D341Med (cell line): ENCODE results near the gene WNT3A.

ENCODE experiments used
- DNase-seq: peaks from one replicate; pipeline ENCODE4 v3.0.0; 2012; ENCODE audit warnings: low spot score

WNT3A gene

GRCh38 chr1:228031276-228031995 lies 24.6 kb downstream of the WNT3A start:
- DNase-seq, result no peak

- DNase-seq, result no peak
These were observed 25.2 kb downstream of the WNT3A start for GRCh38 chr1:228032041-228032440.

DNA sequence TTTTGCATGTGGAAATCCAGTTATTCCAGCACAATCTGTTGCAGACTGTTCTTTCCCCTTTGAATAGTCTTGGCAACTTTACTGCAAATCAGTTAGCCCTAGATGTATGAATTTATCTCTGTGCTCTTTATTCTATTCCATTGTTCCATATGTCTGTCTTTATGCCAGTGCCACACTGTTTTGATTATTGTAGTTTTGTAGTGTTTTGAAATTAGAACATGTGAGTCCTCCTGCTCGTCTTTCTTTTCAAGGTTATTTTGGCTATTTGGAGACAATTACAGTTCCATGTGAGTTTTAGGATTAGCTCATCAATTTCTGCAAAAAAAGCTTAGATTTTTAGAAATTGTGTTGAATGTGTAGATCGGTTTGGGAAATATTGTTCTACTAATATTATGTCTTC lies 26.6 kb downstream of the WNT3A start:
- DNase-seq, result no peak

GRCh38 chr1:228034954-228035837 lies 28.4 kb downstream of the WNT3A start:
- DNase-seq, result peak; percentile 32

- DNase-seq, result peak; percentile 22
These were observed 29.0 kb downstream of the WNT3A start for GRCh38 chr1:228035844-228036243.

DNA sequence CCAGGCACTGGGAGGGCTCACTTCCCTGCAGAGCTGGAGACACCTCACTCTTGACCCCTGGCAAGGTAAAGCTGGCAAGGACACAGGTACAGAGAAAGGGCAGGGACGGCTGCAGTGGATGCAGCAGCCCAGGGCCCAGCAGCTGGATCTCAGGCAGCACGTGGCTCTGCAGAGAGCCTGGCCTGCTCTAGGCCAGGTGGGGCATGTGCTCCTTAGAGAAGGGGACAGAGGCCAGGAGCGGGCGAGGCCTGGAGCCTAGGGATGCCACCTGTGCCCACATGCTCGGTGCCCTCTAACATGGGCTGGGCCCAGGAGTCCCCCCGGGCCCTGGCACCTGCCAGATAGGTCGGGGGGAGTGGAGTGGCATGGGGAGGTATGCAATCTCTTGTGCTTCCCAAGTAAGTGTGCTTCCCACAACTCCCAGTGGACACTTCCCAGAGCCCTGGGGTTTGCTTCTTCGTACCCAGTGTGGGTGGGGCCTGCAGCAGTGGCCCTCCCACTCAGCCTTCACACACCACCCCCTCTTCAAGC lies 30.0 kb downstream of the WNT3A start:
- DNase-seq, result peak; percentile 31

DNA sequence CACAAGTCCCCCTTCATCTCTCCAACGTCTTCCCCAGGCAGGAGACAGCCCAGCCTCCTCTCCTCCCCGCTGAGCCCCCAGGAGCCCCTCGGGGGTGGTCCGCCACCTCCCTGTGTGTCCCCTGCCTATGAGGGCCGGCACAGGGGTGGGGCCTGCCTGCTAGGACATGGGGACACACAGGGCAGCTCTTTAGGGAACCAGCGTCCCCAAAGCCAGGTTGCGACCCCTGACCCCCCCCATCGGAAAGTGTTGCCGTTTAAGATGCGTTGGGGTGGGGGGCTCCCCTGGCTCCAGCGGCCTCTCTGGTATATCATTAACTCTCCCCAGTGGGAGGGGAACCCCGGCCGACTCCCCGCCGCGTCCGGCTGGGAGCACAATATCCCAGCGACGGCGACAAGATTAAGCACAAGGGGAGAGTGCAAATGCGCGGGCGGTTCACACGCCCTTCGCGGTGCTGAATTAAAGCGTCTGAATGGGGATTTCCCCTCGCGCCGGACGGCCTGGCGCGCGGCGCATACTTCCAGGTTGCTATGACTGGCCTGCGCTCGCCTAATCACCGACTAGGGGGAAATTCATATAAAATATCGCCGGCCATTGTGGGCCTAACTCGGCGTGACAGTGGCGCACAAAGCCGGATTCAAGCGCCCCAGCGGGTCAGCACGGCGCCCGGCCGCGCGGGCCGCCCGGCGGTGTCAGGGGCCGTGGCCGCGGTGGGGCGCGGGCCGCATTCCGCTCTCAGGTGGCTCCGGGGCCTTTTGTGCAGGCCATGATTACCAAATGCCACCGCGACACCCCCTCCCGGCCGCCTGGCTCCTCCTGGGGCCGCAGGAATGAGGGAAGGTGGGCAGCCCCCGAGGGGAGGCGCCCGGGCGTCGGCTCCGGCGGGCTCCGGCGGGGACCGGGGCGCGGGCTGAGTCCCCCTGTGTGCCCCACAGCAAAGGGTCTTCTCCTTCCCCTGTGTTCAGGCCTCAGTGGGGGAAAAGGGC lies 30.9 kb downstream of the WNT3A start:
- peak; percentile 52 for DNase-seq

GRCh38 chr1:228038387-228039005 lies 31.7 kb downstream of the WNT3A start:
- DNase-seq, result peak; percentile 22

DNA sequence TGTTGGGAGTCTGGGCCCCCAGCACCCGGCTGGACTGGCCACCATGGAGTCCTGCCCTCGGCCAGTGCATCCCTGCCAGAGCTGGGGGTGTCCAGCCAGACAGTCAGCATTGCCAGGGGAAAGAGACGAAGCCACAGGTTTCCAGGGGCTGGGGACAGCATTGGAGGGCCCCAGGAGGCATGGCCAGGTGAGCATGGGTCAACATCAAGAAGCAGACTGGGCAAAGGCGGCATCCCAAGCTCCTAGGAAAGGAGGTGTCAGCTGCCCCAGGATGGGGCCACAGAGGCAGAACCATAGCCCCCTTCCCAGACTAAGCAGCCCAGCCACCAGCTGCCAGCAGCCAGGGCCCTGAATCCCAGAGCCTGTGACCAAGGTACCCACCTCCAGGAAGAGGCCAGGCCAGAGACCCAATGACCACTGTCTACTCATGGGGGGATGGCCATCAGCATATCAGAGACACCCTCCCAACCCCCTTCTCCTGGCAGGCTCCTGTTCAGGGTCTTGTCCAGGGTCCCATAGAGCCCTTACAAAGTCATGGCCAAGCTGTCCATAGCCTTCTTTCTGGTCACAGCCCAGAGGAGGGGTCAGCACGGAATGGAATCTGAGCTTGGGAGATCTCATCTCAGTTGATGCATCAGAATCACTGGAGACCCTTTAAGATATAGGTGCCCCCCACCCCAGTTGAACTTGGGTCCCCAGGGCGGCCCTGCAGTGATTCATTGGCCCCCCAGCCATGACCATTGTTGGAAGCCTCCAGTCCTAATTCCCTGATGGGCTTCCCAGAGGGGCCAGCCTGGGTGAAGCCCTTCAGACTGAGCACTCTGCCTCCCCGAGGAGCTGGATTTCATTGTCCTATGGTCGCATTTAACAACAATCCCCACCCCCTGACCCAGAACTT lies 32.5 kb downstream of the WNT3A start:
- peak; percentile 26 for DNase-seq

GRCh38 chr1:228039986-228040385 lies 33.2 kb downstream of the WNT3A start:
- peak; percentile 32 for DNase-seq

DNA sequence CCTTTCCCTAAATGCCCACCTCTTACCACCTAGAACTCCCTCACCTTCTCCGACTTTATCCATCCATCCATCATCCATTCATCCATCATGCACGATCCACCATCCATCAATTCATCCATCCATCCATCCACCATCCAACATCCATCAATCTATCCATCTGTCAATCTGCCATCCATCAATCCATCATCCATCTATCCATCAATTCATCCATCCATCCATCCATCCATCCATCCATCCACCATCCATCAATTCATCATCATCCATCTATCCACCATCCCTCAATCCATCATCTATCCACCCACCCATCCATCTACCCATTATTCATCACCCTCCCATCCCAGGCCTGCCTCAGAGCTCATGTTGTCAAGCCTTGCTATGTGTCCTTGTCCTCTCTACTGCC lies 34.5 kb downstream of the WNT3A start:
- DNase-seq, result no peak

DNA sequence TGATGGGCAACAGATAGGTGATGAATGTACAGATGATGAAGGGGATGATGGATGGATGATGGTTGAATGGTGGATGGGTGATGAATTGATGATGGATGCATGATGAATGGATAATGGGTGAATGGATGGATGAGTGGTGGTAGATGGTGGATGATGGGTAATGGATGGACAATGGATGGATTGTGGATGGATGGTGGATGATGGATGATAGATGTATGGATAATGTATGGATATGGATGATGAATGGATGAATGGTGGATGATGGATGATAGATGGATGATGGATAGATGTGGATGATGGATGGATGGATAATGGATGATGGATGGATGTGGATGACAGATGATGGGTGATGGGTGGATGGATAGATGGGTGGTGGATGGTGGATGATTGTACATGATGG lies 35.7 kb downstream of the WNT3A start:
- no peak for DNase-seq

GRCh38 chr1:228043281-228043848 lies 36.6 kb downstream of the WNT3A start:
- no peak for DNase-seq

DNA sequence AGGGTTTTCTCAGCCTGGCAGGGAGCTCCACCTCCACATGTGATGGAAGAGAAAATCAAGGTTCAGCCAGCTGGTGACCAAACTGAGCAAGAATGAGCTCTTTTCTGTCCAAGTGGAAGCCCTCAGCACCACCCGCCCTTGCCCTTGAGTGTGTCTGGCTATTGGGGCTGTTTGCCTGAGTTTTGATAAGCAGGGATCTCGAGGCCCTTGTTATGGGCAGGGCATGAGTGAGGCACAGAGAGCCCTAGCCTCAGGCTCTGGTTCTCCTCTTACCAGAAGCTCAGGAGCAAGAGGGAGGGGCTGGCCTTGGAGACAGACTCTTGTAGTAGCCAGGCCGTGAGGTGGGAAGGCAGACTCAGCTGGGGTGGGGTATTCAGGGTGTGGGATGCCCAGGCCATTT lies 38.2 kb downstream of the WNT3A start:
- DNase-seq, result no peak

GRCh38 chr1:228045405-228045804 lies 38.6 kb downstream of the WNT3A start:
- DNase-seq, result no peak

DNA sequence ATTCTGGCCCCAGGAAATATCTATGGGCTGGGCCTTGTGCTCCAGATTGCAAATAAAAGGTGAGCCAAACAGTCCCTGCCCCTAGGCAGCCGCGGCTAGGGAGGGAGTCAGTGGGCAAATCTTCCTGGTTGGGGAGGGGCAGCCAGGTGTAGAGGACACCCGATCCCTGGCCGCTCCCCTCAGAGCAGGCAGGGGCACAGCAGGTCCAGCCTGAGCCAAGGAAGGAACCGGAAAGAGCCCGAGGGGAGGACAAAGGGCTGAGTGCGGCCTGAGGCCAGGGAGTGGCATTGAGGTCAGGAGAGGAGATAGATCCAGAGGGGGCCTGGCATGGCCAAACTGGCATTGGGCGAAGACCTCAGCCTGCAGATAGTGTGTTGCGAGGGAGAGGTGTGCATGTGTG lies 39.1 kb downstream of the WNT3A start:
- DNase-seq, result peak; percentile 27

- no peak for DNase-seq
These were observed 39.8 kb downstream of the WNT3A start for GRCh38 chr1:228046421-228047182.

DNA sequence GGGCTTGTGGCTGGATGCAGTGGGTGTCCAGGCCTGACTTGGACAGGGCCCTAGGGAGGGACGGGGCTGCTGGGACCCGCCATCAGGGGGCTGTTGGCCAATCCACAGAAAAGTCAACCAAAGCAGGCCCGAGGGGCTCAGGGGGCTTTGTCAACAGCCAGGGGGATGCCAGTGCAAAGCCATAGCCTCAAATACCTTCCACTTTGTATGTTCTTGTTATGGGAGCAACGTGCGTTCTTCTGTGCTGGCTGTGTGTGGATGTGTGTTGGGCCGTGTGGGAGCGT lies 40.3 kb downstream of the WNT3A start:
- DNase-seq, result peak; percentile 18

DNA sequence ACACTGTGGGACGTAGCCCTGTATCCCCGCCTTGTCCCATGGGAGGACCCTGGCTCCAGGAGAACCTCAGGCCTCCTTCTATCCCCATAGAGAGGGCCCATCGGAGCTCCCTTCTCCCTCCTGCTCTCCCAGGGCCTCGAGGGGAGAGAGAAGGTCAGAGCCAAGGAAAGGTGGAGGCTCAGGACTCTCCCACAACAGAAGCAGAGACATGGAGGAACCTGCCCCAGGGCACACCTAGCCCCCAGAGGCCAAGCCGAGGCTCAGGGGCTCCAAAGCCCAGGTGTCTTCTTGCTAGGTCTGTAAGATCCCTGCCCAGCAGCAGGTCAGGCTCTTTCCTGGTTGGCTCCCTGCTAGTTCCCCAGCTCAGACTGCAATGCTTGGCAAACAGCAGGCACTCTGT lies 41.3 kb downstream of the WNT3A start:
- DNase-seq, result no peak
